GM23338 (cell line): ENCODE results near the gene C5orf58. TPM values are rescaled to one million over a fixed set of nuclear protein-coding genes. Genes with fewer than 3 reads are reported as not detected.

Experiments used
- ATAC-seq: fragments of 200-7000 bp; cut with Tn5 transposase; 3 replicates; pipeline ENCODE4 v1.9.1; 2020
- DNase-seq: peaks from one replicate; pipeline ENCODE4 v3.0.0-alpha.2; 2015; ENCODE audit warnings: low spot score
- H2AFZ ChIP-seq: fragments of 200-600 bp; sonication (generic); 2 replicates; pipeline ENCODE4 v1.8.0; 2016; ENCODE audit warnings: antibody characterized with exemption, mild to moderate bottlenecking, moderate library complexity
- H3F3A ChIP-seq: fragments of 200-600 bp; sonication (generic); replicated peaks from 2 replicates; pipeline ENCODE4 v1.8.0; 2017; ENCODE audit warnings: antibody characterized with exemption, mixed run types, low read depth
- H3K27ac ChIP-seq: fragments of 200-600 bp; sonication (generic); 2 replicates; pipeline ENCODE4 v1.6.1; 2016; ENCODE audit warnings: low read depth
- H3K27me3 ChIP-seq: fragments of 200-600 bp; sonication (generic); 2 replicates; pipeline ENCODE4 v1.8.0; 2016; ENCODE audit warnings: mild to moderate bottlenecking, mixed run types, moderate library complexity; ENCODE audit not compliant: insufficient read depth
- H3K36me3 ChIP-seq: fragments of 200-600 bp; sonication (generic); 2 replicates; pipeline ENCODE4 v1.8.0; 2016; ENCODE audit warnings: mild to moderate bottlenecking; ENCODE audit not compliant: insufficient read depth
- H3K4me1 ChIP-seq: fragments of 200-600 bp; sonication (generic); 2 replicates; pipeline ENCODE4 v1.8.0; 2016; ENCODE audit warnings: mild to moderate bottlenecking, moderate library complexity; ENCODE audit not compliant: insufficient read depth
- H3K4me2 ChIP-seq: fragments of 200-600 bp; sonication (generic); 2 replicates; pipeline ENCODE4 v1.7.1; 2017; ENCODE audit warnings: mixed run types
- H3K4me3 ChIP-seq: fragments of 200-600 bp; sonication (generic); 2 replicates; pipeline ENCODE4 v1.6.1; 2016; ENCODE audit warnings: mixed run types
- H3K79me2 ChIP-seq: fragments of 200-600 bp; sonication (generic); replicated peaks from 2 replicates; pipeline ENCODE4 v1.8.0; 2017; ENCODE audit warnings: mild to moderate bottlenecking; ENCODE audit not compliant: insufficient read depth
- H3K9me2 ChIP-seq: fragments of 200-600 bp; sonication (generic); 2 replicates; pipeline ENCODE4 v1.8.0; 2017; ENCODE audit not compliant: insufficient read depth
- H4K20me1 ChIP-seq: fragments of 200-600 bp; sonication (generic); replicated peaks from 2 replicates; pipeline ENCODE4 v1.8.0; 2017; ENCODE audit warnings: mild to moderate bottlenecking; ENCODE audit not compliant: insufficient read depth
- H3K27ac Mint-ChIP-seq: 2 replicates; pipeline ENCODE4 v1.8.0; 2020; ENCODE audit warnings: inconsistent platforms, mild to moderate bottlenecking, moderate library complexity, mixed read lengths
- H3K27me3 Mint-ChIP-seq: 3 replicates; pipeline ENCODE4 v1.8.0; 2022; ENCODE audit warnings: low read depth, mild to moderate bottlenecking, moderate library complexity, mixed read lengths, inconsistent platforms; ENCODE audit not compliant: insufficient read depth, poor library complexity
- H3K36me3 Mint-ChIP-seq: 3 replicates; pipeline ENCODE4 v1.8.0; 2021; ENCODE audit warnings: low read depth, mild to moderate bottlenecking, inconsistent platforms, moderate library complexity, mixed read lengths
- H3K4me1 Mint-ChIP-seq: 3 replicates; pipeline ENCODE4 v1.8.0; 2020; ENCODE audit warnings: mild to moderate bottlenecking, inconsistent platforms, mixed read lengths
- H3K4me3 Mint-ChIP-seq: 3 replicates; pipeline ENCODE4 v1.8.0; 2021; ENCODE audit warnings: moderate library complexity, mild to moderate bottlenecking, inconsistent platforms, mixed read lengths
- H3K9me3 Mint-ChIP-seq: 3 replicates; pipeline ENCODE4 v1.8.0; 2020; ENCODE audit warnings: moderate library complexity, mild to moderate bottlenecking, inconsistent platforms, mixed read lengths
- CREB1 ChIP-seq: fragments of 250-450 bp; sonication (Bioruptor Pico); IDR thresholded peaks from 2 replicates; pipeline ENCODE4 v1.5.0; 2020; ENCODE audit warnings: low read depth, mild to moderate bottlenecking, moderate library complexity
- EZH2phosphoT487 ChIP-seq: fragments of 200-600 bp; sonication (generic); IDR thresholded peaks from one replicate; pipeline ENCODE4 v1.8.1; 2018; ENCODE audit warnings: antibody characterized with exemption; ENCODE audit not compliant: unreplicated experiment
- STAT1 ChIP-seq: IDR thresholded peaks from one replicate; pipeline ENCODE4 v1.6.1; 2016; ENCODE audit warnings: antibody characterized with exemption; ENCODE audit not compliant: unreplicated experiment
- ZNF114 ChIP-seq: fragments of 250-450 bp; sonication (Bioruptor Pico); IDR thresholded peaks from 2 replicates; pipeline ENCODE4 v1.5.0; 2020; ENCODE audit warnings: mild to moderate bottlenecking, moderate library complexity
- polyA plus RNA-seq: library from polyadenylated mRNA; unstranded; fragments of >200 nt; fragmentation: Nextera tagmentation; extraction: Ambion mirVana; gene quantifications from 2 replicates; pipeline ENCODE4 v1.2.1, GENCODE V29; 2016
- total RNA-seq: library from RNA; depleted of rRNA; stranded (reverse); fragments of >200 nt; shearing (Covaris generic); gene quantifications from 2 replicates; pipeline ENCODE4 v1.2.3, GENCODE V29; 2014
- TF ChIP-seq, protein P1 (sequence below): IDR thresholded peaks from one replicate; pipeline ENCODE4 v1.6.1; 2018; ENCODE audit warnings: antibody characterized with exemption; ENCODE audit not compliant: unreplicated experiment
- TF ChIP-seq, protein P2 (sequence below): IDR thresholded peaks from 2 replicates; pipeline ENCODE4 v1.6.1; 2016; ENCODE audit warnings: antibody characterized with exemption
- TF ChIP-seq, protein P3 (sequence below): fragments of 250-450 bp; sonication (Bioruptor Pico); IDR thresholded peaks from 2 replicates; pipeline ENCODE4 v1.5.0; 2020; ENCODE audit warnings: mild to moderate bottlenecking, moderate library complexity

C5orf58 gene
- total and polyA plus RNA-seq, 2 experiments from 2014 or later = 1.0 to 9.1 TPM

DNA sequence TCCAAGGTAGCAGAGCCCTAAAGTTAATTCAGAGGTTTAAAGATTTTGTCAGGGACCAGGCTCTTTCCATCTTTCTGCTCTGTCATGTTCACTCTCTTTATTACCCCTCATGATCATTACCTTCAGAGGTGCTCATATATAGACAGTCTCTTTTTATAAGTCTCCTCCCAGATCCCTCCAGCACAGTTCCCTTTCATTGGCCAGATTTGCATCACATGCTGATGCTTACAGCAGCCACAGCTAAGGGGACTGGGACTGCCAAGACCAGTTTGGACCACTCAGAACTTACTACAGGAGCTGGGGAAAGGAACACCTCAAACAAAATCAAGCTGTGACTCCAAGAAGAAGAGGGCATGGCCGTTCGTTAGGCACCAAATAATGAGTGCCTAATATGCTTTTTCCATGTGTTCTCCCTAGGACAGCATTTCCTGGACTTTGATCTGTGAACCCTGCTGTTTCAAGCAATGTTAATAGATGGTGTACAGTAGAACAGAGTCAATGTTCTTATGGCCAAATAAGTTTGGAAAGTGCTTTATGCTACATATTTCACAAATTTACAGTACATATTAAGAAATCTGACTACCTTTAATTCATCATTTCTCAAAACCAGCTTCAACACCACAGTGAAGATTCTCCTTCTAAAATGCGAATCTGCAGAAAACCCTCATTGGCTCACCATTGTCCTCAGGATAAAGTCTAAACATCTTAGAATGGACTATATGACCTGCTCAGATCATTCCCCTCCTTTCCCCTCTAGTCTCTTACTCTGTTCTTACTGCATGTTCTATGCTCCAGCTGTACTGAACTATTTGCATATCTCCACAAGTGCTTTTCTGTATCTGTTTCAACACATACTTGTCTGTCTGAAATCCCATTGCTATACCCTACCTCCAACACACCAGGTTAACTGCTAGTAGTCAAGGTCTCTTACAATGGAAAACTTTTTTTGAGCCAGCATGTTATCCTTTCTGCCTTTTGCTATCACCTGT lies 3.4 kb downstream of the C5orf58 start:
- Mint-ChIP-seq H3K27ac (no peak overlapping the region), H3K36me3 (no peaks in the 10 kb centered on the region), H3K4me3 (no peak overlapping the region), H3K27me3 (no peaks in the 10 kb centered on the region), H3K9me3 (no peaks in the 10 kb centered on the region), H3K4me1 (no peaks in the 10 kb centered on the region; the same call in 2 of the 3 replicates)
- TF ChIP-seq, protein P1, sequence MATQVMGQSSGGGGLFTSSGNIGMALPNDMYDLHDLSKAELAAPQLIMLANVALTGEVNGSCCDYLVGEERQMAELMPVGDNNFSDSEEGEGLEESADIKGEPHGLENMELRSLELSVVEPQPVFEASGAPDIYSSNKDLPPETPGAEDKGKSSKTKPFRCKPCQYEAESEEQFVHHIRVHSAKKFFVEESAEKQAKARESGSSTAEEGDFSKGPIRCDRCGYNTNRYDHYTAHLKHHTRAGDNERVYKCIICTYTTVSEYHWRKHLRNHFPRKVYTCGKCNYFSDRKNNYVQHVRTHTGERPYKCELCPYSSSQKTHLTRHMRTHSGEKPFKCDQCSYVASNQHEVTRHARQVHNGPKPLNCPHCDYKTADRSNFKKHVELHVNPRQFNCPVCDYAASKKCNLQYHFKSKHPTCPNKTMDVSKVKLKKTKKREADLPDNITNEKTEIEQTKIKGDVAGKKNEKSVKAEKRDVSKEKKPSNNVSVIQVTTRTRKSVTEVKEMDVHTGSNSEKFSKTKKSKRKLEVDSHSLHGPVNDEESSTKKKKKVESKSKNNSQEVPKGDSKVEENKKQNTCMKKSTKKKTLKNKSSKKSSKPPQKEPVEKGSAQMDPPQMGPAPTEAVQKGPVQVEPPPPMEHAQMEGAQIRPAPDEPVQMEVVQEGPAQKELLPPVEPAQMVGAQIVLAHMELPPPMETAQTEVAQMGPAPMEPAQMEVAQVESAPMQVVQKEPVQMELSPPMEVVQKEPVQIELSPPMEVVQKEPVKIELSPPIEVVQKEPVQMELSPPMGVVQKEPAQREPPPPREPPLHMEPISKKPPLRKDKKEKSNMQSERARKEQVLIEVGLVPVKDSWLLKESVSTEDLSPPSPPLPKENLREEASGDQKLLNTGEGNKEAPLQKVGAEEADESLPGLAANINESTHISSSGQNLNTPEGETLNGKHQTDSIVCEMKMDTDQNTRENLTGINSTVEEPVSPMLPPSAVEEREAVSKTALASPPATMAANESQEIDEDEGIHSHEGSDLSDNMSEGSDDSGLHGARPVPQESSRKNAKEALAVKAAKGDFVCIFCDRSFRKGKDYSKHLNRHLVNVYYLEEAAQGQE = no peak
- TF ChIP-seq ZNF114 = no peak
- TF ChIP-seq CREB1 (CRISPR knock-in tag) = no peak
- TF ChIP-seq, protein P2, sequence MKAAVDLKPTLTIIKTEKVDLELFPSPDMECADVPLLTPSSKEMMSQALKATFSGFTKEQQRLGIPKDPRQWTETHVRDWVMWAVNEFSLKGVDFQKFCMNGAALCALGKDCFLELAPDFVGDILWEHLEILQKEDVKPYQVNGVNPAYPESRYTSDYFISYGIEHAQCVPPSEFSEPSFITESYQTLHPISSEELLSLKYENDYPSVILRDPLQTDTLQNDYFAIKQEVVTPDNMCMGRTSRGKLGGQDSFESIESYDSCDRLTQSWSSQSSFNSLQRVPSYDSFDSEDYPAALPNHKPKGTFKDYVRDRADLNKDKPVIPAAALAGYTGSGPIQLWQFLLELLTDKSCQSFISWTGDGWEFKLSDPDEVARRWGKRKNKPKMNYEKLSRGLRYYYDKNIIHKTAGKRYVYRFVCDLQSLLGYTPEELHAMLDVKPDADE = no peak
- TF ChIP-seq STAT1 = no peak
- TF ChIP-seq EZH2phosphoT487 = no peak
- TF ChIP-seq, protein P3, sequence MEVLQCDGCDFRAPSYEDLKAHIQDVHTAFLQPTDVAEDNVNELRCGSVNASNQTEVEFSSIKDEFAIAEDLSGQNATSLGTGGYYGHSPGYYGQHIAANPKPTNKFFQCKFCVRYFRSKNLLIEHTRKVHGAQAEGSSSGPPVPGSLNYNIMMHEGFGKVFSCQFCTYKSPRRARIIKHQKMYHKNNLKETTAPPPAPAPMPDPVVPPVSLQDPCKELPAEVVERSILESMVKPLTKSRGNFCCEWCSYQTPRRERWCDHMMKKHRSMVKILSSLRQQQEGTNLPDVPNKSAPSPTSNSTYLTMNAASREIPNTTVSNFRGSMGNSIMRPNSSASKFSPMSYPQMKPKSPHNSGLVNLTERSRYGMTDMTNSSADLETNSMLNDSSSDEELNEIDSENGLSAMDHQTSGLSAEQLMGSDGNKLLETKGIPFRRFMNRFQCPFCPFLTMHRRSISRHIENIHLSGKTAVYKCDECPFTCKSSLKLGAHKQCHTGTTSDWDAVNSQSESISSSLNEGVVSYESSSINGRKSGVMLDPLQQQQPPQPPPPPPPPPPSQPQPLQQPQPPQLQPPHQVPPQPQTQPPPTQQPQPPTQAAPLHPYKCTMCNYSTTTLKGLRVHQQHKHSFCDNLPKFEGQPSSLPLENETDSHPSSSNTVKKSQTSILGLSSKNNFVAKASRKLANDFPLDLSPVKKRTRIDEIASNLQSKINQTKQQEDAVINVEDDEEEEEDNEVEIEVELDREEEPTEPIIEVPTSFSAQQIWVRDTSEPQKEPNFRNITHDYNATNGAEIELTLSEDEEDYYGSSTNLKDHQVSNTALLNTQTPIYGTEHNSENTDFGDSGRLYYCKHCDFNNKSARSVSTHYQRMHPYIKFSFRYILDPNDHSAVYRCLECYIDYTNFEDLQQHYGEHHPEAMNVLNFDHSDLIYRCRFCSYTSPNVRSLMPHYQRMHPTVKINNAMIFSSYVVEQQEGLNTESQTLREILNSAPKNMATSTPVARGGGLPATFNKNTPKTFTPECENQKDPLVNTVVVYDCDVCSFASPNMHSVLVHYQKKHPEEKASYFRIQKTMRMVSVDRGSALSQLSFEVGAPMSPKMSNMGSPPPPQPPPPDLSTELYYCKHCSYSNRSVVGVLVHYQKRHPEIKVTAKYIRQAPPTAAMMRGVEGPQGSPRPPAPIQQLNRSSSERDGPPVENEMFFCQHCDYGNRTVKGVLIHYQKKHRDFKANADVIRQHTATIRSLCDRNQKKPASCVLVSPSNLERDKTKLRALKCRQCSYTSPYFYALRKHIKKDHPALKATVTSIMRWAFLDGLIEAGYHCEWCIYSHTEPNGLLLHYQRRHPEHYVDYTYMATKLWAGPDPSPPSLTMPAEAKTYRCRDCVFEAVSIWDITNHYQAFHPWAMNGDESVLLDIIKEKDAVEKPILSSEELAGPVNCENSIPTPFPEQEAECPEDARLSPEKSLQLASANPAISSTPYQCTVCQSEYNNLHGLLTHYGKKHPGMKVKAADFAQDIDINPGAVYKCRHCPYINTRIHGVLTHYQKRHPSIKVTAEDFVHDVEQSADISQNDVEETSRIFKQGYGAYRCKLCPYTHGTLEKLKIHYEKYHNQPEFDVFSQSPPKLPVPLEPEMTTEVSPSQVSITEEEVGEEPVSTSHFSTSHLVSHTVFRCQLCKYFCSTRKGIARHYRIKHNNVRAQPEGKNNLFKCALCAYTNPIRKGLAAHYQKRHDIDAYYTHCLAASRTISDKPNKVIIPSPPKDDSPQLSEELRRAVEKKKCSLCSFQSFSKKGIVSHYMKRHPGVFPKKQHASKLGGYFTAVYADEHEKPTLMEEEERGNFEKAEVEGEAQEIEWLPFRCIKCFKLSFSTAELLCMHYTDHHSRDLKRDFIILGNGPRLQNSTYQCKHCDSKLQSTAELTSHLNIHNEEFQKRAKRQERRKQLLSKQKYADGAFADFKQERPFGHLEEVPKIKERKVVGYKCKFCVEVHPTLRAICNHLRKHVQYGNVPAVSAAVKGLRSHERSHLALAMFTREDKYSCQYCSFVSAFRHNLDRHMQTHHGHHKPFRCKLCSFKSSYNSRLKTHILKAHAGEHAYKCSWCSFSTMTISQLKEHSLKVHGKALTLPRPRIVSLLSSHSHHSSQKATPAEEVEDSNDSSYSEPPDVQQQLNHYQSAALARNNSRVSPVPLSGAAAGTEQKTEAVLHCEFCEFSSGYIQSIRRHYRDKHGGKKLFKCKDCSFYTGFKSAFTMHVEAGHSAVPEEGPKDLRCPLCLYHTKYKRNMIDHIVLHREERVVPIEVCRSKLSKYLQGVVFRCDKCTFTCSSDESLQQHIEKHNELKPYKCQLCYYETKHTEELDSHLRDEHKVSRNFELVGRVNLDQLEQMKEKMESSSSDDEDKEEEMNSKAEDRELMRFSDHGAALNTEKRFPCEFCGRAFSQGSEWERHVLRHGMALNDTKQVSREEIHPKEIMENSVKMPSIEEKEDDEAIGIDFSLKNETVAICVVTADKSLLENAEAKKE (CRISPR knock-in tag) = no peak
- Histone ChIP-seq H3K27me3 (no peaks in the 10 kb centered on the region), H3F3A (no peaks in the 10 kb centered on the region), H4K20me1 (no peaks in the 10 kb centered on the region), H2AFZ (0 out of 2 replicates have a peak overlapping the region, but pooled peaks have one; percentile 18), H3K36me3 (no peaks in the 10 kb centered on the region), H3K27ac (no peak overlapping the region), H3K79me2 (no peaks in the 10 kb centered on the region), H3K4me3 (no peak overlapping the region), H3K9me2 (no peaks in the 10 kb centered on the region), H3K4me2 (no peak overlapping the region), H3K4me1 (no peaks in the 10 kb centered on the region)
- ATAC-seq (no peak), DNase-seq (no peak)
